Activated CD8-positive, alpha-beta memory T cell treated with anti-CD3 and anti-CD28 coated beads for 24 hours (primary cell): Measurements from ENCODE around the gene MICAL2.

Experiments used
- DNase-seq: peaks from one replicate; pipeline ENCODE4 v3.0.0-alpha.2; 2020

The MICAL2 gene

DNA sequence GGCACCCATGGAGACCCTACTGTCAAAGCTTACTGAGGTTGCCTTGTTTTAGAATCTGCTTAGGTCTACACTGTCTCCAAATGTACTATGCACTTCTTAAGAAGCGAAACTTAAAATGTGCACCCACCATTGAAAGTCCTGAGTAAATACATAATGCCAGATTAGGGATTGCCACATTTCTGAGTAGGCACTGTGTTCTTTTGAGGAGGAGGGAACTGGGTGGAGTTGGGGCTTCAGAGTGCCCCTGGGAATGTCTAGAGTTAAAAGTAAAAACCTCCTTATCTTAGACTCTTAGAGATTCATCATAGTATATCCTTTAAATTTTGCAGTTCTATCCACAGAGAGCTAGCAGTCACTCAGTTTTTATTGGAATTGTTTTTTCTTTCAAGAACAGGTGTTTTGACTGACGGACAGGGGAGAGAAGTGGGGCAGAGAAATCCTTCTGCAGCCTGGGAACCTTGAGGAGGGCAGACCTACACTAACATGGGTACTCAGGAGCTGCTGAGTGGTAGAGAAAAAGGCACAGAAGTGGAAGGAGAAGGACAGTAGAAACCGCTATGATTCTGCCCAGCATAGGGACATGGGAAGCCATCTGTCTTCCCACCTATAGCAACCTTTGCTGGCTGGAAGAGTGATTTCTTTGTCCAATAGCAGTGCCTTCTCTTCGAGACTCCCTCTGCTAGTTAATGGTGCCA, 33.4 kb upstream of the MICAL2 start:
- no peak for DNase-seq

DNA sequence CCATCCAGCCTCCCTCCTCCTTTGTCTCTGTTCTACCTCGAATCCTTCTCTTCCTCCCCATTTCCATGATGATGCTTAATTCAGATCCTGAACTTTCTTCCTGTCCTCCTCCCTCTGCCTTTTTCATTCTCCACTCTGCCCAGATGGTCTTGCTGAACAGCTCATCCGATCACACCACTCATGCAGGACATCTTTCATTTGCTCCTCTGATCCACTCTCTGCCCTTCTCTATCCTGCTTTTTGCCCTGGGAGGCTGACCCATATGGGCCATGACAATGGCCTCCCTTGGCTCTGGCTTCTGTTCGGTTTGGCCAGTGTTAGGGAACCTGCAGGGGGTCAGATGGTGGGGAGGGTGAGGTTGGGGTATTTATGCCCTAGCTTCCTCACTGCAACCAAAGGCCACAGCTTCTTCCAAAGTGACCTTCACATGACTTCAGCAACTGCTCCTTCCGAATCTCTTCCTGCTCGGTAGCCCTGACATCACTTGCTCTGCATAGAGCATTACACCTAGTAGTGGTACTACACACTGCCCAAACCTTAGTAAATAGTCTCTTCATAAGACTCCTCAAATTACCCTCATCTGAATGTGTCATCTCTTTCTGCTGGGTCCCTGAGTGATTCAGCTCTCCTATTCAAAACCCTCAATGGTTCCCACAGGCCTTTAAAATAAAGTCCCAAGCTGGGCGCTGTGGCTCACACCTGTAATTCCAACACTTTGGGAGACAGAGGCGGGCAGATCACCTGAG, 32.7 kb upstream of the MICAL2 start:
- DNase-seq: no peak

GRCh38 chr11:12079726-12080556, 30.4 kb upstream of the MICAL2 start:
- DNase-seq: no peak

- DNase-seq: no peak
Observed at GRCh38 chr11:12083380-12083779, 27.0 kb upstream of the MICAL2 start.

- no peak for DNase-seq
Observed at GRCh38 chr11:12084256-12084655, 26.1 kb upstream of the MICAL2 start.

- no peak for DNase-seq
Observed at GRCh38 chr11:12085371-12086251, 24.8 kb upstream of the MICAL2 start.

- DNase-seq: no peak
Observed at GRCh38 chr11:12086271-12087074, 23.9 kb upstream of the MICAL2 start.

GRCh38 chr11:12087075-12088004, 23.1 kb upstream of the MICAL2 start:
- DNase-seq: no peak

GRCh38 chr11:12088047-12088481, 22.3 kb upstream of the MICAL2 start:
- DNase-seq: no peak

- DNase-seq: no peak
Observed at GRCh38 chr11:12088531-12088930, 21.9 kb upstream of the MICAL2 start.

DNA sequence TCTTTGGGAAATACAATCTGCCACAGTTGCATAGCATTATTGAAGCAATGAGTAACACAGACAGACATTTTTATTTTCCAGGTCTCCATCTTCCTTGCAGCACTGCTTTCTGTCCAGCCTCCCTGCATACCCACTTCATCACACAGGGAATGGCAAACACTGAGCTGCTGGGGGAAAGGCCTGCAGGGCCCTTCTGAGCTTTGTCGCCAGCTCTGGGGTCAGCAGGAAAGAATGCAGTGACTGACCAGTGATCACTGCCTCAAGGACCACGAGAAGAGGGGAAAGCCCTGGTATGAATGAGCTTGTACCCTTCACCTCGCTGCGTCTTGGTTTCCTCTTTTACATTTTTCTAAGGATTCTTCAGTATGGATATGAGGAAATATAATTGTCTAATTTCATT, 21.3 kb upstream of the MICAL2 start:
- DNase-seq: no peak

DNA sequence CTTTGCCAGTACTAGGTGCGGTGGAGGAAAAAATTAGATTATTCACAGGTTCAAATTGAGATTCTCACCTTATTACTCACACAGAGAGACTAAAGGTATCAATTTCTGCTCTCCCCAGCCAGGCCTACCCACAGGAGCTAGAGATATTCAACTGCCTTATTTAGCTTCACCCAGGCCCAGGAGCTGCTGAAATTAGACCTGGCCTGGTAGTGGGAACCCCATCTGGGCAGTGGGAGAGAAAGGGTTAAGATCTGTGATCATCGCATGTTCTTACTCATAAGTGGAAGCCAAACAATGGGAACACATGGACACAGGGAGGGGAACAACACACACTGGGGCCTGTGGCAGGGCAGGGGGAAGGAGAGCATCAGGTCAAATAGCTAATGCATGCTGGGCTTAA, 20.9 kb upstream of the MICAL2 start:
- DNase-seq: no peak

- peak; percentile 63 for DNase-seq
Observed at GRCh38 chr11:12090061-12090591, 20.3 kb upstream of the MICAL2 start.

GRCh38 chr11:12090761-12091258, 19.6 kb upstream of the MICAL2 start:
- DNase-seq: no peak

DNA sequence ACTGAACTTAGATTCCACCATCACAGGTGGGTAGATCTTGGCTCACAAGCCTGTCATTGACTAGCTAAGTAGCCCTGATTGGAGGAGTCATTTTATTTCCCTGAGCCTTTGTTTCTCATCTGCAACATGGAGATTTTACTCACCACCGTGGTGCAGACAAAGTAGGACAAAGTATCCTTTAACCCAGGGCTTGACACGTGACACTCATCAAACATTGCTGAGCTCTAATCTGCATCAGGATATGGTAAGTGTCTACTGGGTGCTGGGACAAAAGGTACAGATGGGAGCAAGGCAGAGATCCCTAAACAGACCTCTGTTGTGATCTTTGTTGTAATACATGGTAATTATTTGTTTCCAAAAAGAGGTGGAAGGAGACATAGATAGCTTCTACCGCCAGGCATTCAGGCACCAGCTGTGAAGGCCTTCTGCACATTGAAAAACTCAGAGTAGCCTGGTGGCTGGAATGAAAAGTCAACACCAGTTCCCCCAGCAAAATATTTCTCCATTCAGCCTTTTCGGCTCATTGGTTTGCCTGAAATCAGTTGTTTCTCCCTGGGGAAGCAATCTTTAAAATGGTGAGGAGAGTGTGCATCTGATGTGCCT, 18.3 kb upstream of the MICAL2 start:
- no peak for DNase-seq

DNA sequence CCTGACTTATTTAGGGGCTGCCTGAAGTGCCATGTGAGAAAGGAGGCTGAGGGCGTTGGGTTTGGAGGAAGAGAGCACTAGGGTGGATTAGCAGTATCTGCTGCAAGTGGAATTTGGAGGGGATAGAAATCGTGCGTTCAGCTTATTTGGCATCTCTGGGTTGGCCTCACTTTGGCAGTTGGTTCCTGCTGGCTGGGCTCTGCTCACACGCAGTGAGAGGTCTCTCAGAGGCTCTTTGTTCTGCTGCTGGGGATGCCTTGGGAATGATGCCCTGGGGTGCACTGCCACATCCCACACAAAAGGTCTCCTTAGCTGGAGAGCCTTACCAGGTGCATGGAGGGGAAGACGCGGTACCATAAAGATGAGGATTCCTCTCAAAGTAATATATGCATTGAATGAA, 17.7 kb upstream of the MICAL2 start:
- no peak for DNase-seq

- DNase-seq: no peak
Observed at GRCh38 chr11:12094872-12095800, 15.3 kb upstream of the MICAL2 start.

GRCh38 chr11:12097219-12097618, 13.2 kb upstream of the MICAL2 start:
- DNase-seq: no peak
